Panc1 (cell line): ENCODE results near the gene GNAI2. TPM values are rescaled to one million over a fixed set of nuclear protein-coding genes. Genes with fewer than 3 reads are reported as not detected.
A peak's percentile ranks its signal among the peaks of the same experiment; 100 is the strongest.

Experiments
- ATAC-seq: fragments of 200-7000 bp; cut with Tn5 transposase; 2 replicates; pipeline ENCODE4 v1.9.1; 2020; ENCODE audit warnings: mild to moderate bottlenecking, moderate library complexity
- BruUV-seq: library from RNA; stranded (reverse); fragments of 400-500 nt; replicated peaks from 2 replicates; lab custom pipeline; 2021; lab: Mats Ljungman, UMichigan
- CTCF ChIA-PET: fragments of 300-600 bp; sonication (Branson Sonifier 250); formaldehyde crosslinking; loops from one replicate; lab custom pipeline; 2022; ENCODE audit warnings: antibody characterized with exemption; lab: Charles Lee
- POLR2A ChIA-PET: fragments of 300-600 bp; sonication (Branson Sonifier 250); formaldehyde crosslinking; loops from one replicate; lab custom pipeline; 2022; ENCODE audit warnings: antibody characterized with exemption; lab: Charles Lee
- DNase-seq: peaks from one replicate; pipeline ENCODE4 v3.0.0-alpha.2; 2010; ENCODE audit warnings: low read depth, low spot score
- H3K27ac ChIP-seq: 2 replicates; pipeline ENCODE4 v1.5.1; 2011; ENCODE audit warnings: mild to moderate bottlenecking, low read length, inconsistent platforms
- H3K27me3 ChIP-seq: fragments of 200-500 bp; sonication (Bioruptor generic); 2 replicates; pipeline ENCODE4 v1.6.0; 2014; ENCODE audit warnings: low read length, inconsistent platforms; ENCODE audit not compliant: control insufficient read depth, insufficient read depth
- H3K36me3 ChIP-seq: fragments of 200-500 bp; sonication (Bioruptor generic); 2 replicates; pipeline ENCODE4 v1.5.1; 2014; ENCODE audit warnings: inconsistent platforms, mild to moderate bottlenecking, low read length, moderate library complexity; ENCODE audit not compliant: control insufficient read depth, insufficient read depth
- H3K4me1 ChIP-seq: 2 replicates; pipeline ENCODE4 v1.5.1; 2011; ENCODE audit warnings: inconsistent platforms, mild to moderate bottlenecking, low read length, moderate library complexity; ENCODE audit not compliant: control insufficient read depth, insufficient read depth
- H3K4me3 ChIP-seq, 2 experiments: 2 replicates each; pipeline ENCODE4 v1.5.1; 2011 to 2012; ENCODE audit warnings: low read depth in 2 of 2, low read length in 2 of 2, mild to moderate bottlenecking in 2 of 2, inconsistent platforms in 1 of 2, moderate library complexity in 1 of 2
- H3K9me3 ChIP-seq: fragments of 200-500 bp; sonication (Bioruptor generic); 2 replicates; pipeline ENCODE4 v1.5.1; 2014; ENCODE audit warnings: low read depth, mild to moderate bottlenecking, inconsistent platforms, low read length, moderate library complexity; ENCODE audit not compliant: control insufficient read depth, insufficient read depth
- POLR2AphosphoS5 ChIP-seq: IDR thresholded peaks from 2 replicates; pipeline ENCODE4 v1.6.1; 2012; ENCODE audit warnings: mild to moderate bottlenecking, low read depth, low read length, moderate library complexity
- SIN3A ChIP-seq: IDR thresholded peaks from 2 replicates; pipeline ENCODE4 v1.6.1; 2012; ENCODE audit warnings: low read depth, mild to moderate bottlenecking, low read length, moderate library complexity, borderline replicate concordance; ENCODE audit not compliant: insufficient read depth
- TCF7L2 ChIP-seq: IDR thresholded peaks from 2 replicates; pipeline ENCODE4 v1.6.1; 2011; ENCODE audit warnings: mild to moderate bottlenecking, low read depth, low read length, inconsistent platforms
- in situ Hi-C: cut with HindIII; loops from 2 replicates; pipeline ENCODE4 v1.10.0; 2016; ENCODE audit warnings: low sequenced_read_pairs, low pct_unique_long_range_greater_than_20kb
- intact Hi-C: fragments of 100-400 bp; cut with micrococcal nuclease; formaldehyde crosslinking; loops from one replicate; pipeline ENCODE4 v1.10.0; 2022; ENCODE audit not compliant: unreplicated experiment
- total RNA-seq: library from RNA; stranded (reverse); gene quantifications from one replicate; pipeline ENCODE4 v1.2.1, GENCODE V29; 2021; ENCODE audit not compliant: unreplicated experiment
- TF ChIP-seq, protein P1 (sequence below), 2 experiments: IDR thresholded peaks; 2 replicates each; pipeline ENCODE4 v1.6.1; 2011 to 2012; ENCODE audit warnings: low read depth in 2 of 2, control low read depth in 1 of 2, low read length in 1 of 2, mild to moderate bottlenecking in 1 of 2, moderate library complexity in 1 of 2; ENCODE audit not compliant: insufficient read depth in 1 of 2
- TF ChIP-seq, protein P2 (sequence below): fragments of 450-650 bp; IDR thresholded peaks from 2 replicates; pipeline ENCODE4 v1.5.1; 2017; ENCODE audit warnings: mild to moderate bottlenecking

Gene GNAI2
- total RNA-seq, 1 experiment from 2014 or later: 170 TPM

DNA sequence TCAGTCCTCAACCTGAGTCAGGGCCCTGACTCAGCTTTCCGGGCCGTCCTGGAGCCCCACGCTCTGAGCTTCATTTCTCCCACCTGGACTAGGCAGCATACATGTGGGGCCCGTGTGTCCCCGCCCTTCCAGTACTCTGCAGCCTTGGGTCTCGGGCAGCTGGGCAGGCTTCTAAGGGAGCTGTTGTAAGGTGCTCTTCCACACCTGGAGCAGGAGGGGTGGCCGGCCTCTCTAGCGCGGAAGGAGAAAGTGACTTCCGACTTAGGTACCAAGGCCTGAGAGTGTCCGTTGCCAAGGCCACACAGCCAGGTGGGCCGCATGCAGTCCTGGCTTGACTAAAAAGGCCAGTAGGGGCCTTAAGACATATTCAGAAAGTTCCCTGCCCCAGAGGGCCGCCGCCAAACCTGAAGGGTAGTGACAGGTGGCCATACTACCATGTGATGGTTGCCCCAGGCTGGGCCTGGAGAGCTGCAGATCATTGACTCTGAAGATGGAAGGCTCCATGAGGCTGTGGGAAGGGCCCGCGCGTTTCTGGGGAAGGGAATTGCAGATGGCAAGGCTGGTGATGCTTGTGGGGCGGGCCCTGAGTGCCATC lies 23.5 kb downstream of the GNAI2 start:
- ChIA-PET POLR2A (no interaction called here), CTCF (interaction anchor here (1.2 kb wide), 1 partner anchor 16 kb away, joined by 3 read pairs; no protein-coding TSS in a partner anchor)
- in situ Hi-C loops (no loop called here), intact Hi-C loops (loop anchor here (10.0 kb wide), 1 partner anchor 65 kb away; the partner anchor contains the start of gene GNAT1)
- H3K9me3 ChIP-seq: no peaks in the 10 kb centered on the region
- peak; percentile 44 for ATAC-seq
- no peak overlapping the region for H3K4me3 ChIP-seq
- H3K27ac ChIP-seq: no peak overlapping the region
- DNase-seq: no peak
- no peak for TF ChIP-seq TCF7L2
- TF ChIP-seq, protein P1, sequence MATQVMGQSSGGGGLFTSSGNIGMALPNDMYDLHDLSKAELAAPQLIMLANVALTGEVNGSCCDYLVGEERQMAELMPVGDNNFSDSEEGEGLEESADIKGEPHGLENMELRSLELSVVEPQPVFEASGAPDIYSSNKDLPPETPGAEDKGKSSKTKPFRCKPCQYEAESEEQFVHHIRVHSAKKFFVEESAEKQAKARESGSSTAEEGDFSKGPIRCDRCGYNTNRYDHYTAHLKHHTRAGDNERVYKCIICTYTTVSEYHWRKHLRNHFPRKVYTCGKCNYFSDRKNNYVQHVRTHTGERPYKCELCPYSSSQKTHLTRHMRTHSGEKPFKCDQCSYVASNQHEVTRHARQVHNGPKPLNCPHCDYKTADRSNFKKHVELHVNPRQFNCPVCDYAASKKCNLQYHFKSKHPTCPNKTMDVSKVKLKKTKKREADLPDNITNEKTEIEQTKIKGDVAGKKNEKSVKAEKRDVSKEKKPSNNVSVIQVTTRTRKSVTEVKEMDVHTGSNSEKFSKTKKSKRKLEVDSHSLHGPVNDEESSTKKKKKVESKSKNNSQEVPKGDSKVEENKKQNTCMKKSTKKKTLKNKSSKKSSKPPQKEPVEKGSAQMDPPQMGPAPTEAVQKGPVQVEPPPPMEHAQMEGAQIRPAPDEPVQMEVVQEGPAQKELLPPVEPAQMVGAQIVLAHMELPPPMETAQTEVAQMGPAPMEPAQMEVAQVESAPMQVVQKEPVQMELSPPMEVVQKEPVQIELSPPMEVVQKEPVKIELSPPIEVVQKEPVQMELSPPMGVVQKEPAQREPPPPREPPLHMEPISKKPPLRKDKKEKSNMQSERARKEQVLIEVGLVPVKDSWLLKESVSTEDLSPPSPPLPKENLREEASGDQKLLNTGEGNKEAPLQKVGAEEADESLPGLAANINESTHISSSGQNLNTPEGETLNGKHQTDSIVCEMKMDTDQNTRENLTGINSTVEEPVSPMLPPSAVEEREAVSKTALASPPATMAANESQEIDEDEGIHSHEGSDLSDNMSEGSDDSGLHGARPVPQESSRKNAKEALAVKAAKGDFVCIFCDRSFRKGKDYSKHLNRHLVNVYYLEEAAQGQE (IDR thresholded peaks at IDR 0.05; ENCODE audit: insufficient read depth in 1 of 2, low read depth in 2 of 2, low read length in 1 of 2): no peak
- TF ChIP-seq POLR2AphosphoS5: no peak
- no peak for TF ChIP-seq SIN3A
- TF ChIP-seq, protein P2, sequence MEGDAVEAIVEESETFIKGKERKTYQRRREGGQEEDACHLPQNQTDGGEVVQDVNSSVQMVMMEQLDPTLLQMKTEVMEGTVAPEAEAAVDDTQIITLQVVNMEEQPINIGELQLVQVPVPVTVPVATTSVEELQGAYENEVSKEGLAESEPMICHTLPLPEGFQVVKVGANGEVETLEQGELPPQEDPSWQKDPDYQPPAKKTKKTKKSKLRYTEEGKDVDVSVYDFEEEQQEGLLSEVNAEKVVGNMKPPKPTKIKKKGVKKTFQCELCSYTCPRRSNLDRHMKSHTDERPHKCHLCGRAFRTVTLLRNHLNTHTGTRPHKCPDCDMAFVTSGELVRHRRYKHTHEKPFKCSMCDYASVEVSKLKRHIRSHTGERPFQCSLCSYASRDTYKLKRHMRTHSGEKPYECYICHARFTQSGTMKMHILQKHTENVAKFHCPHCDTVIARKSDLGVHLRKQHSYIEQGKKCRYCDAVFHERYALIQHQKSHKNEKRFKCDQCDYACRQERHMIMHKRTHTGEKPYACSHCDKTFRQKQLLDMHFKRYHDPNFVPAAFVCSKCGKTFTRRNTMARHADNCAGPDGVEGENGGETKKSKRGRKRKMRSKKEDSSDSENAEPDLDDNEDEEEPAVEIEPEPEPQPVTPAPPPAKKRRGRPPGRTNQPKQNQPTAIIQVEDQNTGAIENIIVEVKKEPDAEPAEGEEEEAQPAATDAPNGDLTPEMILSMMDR: no peak
- peaks cover 9% of the 10 kb centered on the region for H3K4me1 ChIP-seq
- no peaks in the 10 kb centered on the region for H3K36me3 ChIP-seq
- no peaks in the 10 kb centered on the region for H3K27me3 ChIP-seq
- BruUV-seq: no TSS peak

DNA sequence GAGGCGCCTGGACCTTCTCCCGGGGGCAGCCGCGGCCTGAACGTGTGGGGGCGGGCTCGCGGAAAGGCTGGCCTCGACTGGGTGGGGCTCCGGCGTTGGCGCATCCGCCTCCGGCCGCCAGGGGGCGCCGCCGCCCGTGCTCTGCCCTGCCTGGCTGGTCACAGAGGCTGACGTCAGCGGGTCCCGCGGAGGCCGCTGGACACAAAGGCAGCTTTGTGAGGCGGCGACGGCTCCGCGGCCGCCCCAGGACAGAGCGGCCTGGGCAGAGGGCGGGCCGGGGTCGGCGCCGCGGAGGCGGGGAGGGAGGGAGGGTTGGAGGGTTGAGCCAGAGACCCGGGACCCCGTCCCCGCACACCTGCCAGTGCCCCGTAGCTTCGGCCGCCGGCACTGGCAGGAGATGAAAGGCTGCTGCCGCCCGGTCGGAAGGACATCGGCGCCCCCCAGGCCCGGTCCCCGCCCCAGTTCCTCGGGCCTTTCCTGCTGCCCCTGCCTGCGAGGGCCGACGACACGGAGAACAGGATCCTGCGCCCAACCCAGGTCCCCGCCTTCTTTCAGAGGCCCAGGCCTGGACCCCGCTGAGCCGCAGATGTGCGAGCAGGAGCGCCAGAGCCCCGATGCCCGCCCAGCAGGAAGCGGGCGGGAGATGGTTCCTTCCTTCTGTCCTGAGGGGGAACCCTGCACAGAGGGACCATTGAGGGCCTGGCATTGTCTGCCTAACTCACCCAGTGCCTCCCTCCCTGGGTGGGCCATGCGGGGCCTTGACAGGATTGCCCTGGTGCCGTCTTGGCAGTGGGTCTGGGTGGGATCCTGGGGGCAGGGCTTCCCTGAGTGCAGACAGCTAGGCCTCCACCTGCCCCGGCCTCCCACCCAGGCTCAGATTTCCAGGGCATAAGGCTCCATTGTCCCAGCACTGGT lies 24.3 kb downstream of the GNAI2 start:
- peak; percentile 94 for ATAC-seq
- in situ Hi-C loops: no loop called here
- Histone ChIP-seq H3K4me1 (peaks cover 9% of the 10 kb centered on the region), H3K27me3 (no peaks in the 10 kb centered on the region), H3K9me3 (no peaks in the 10 kb centered on the region), H3K4me3 (peak overlapping the region; percentile 39 to 51), H3K27ac (peak overlapping the region; percentile 72), H3K36me3 (no peaks in the 10 kb centered on the region)
- CTCF ChIA-PET: interaction anchor here (0.5 to 1.2 kb wide), 5 partner anchors 11 to 327 kb away, joined by 3 to 4 read pairs (median 3); partner anchors contain the start of genes HYAL3 and NAA80
- intact Hi-C loops: loop anchor here (10.0 kb wide), 1 partner anchor 65 kb away; the partner anchor contains the start of gene GNAT1
- TF ChIP-seq, protein P2: peak; percentile 97
- TF ChIP-seq TCF7L2: peak; percentile 98
- TF ChIP-seq, protein P1 (IDR thresholded peaks at IDR 0.05; ENCODE audit: insufficient read depth in 1 of 2, low read depth in 2 of 2, low read length in 1 of 2): no peak
- peak; percentile 69; the same call in 1 of the 2 replicates for TF ChIP-seq SIN3A
- peak; percentile 81 for TF ChIP-seq POLR2AphosphoS5
- POLR2A ChIA-PET: no interaction called here
- DNase-seq: no peak
- no TSS peak for BruUV-seq
